IPS-20b (cell line): ENCODE data around the gene RAI1.

ENCODE experiments used
- H3K27ac ChIP-seq: one replicate; pipeline ENCODE4 v1.5.1; 2013; ENCODE audit warnings: low read length
- H3K27me3 ChIP-seq: 2 replicates; pipeline ENCODE4 v1.6.1; 2013; ENCODE audit warnings: mild to moderate bottlenecking, low read length, inconsistent platforms; ENCODE audit not compliant: insufficient read depth
- H3K36me3 ChIP-seq: 2 replicates; pipeline ENCODE4 v1.6.1; 2013; ENCODE audit warnings: low read depth, mild to moderate bottlenecking, inconsistent platforms, low read length, moderate library complexity; ENCODE audit not compliant: insufficient read depth
- H3K4me1 ChIP-seq: 2 replicates; pipeline ENCODE4 v1.6.1; 2013; ENCODE audit warnings: mild to moderate bottlenecking, control low read depth, inconsistent platforms, low read length, moderate library complexity; ENCODE audit not compliant: insufficient read depth
- H3K4me3 ChIP-seq: 2 replicates; pipeline ENCODE4 v1.5.1; 2013; ENCODE audit warnings: mild to moderate bottlenecking, low read length, inconsistent platforms
- H3K9ac ChIP-seq: 2 replicates; pipeline ENCODE4 v1.6.1; 2013; ENCODE audit warnings: low read depth, mild to moderate bottlenecking, inconsistent platforms, low read length, moderate library complexity
- H3K9me3 ChIP-seq: 2 replicates; pipeline ENCODE4 v1.6.1; 2013; ENCODE audit warnings: mild to moderate bottlenecking, low read depth, low read length, inconsistent platforms; ENCODE audit not compliant: insufficient read depth

Gene RAI1

GRCh38 chr17:17840751-17841591, 159.7 kb downstream of the RAI1 start:
- Histone ChIP-seq H3K9ac (peak overlapping the region; percentile 81; the same call in 1 of the 2 replicates), H3K9me3 (no peaks in the 10 kb centered on the region), H3K4me1 (peaks cover 35% of the 10 kb centered on the region; the same call in 1 of the 2 replicates), H3K27ac (peak overlapping the region; percentile 4), H3K36me3 (no peaks in the 10 kb centered on the region), H3K27me3 (no peaks in the 10 kb centered on the region), H3K4me3 (peak overlapping the region; percentile 61; the same call in 1 of the 2 replicates)

GRCh38 chr17:17841601-17842025, 160.4 kb downstream of the RAI1 start:
- no peaks in the 10 kb centered on the region for H3K36me3 ChIP-seq
- H3K9me3 ChIP-seq = no peaks in the 10 kb centered on the region
- no peak overlapping the region for H3K27ac ChIP-seq
- H3K9ac ChIP-seq = no peak overlapping the region; the same call in 1 of the 2 replicates
- no peaks in the 10 kb centered on the region for H3K27me3 ChIP-seq
- H3K4me3 ChIP-seq = no peak overlapping the region
- H3K4me1 ChIP-seq = peaks cover 35% of the 10 kb centered on the region; the same call in 1 of the 2 replicates

- Histone ChIP-seq H3K4me1 (peaks cover 33% of the 10 kb centered on the region; the same call in 1 of the 2 replicates), H3K9me3 (no peaks in the 10 kb centered on the region), H3K27me3 (no peaks in the 10 kb centered on the region), H3K9ac (no peak overlapping the region), H3K27ac (no peak overlapping the region), H3K36me3 (no peaks in the 10 kb centered on the region), H3K4me3 (no peak overlapping the region)
Measured at GRCh38 chr17:17842111-17842876, 161.0 kb downstream of the RAI1 start.

- no peaks in the 10 kb centered on the region for H3K27me3 ChIP-seq
- no peak overlapping the region for H3K27ac ChIP-seq
- no peaks in the 10 kb centered on the region for H3K9me3 ChIP-seq
- no peak overlapping the region for H3K9ac ChIP-seq
- no peaks in the 10 kb centered on the region for H3K36me3 ChIP-seq
- H3K4me1 ChIP-seq = peaks cover 25% of the 10 kb centered on the region; the same call in 1 of the 2 replicates
- H3K4me3 ChIP-seq = no peak overlapping the region
Measured at GRCh38 chr17:17843096-17843495, 161.8 kb downstream of the RAI1 start.

- no peaks in the 10 kb centered on the region for H3K9me3 ChIP-seq
- no peak overlapping the region for H3K4me3 ChIP-seq
- no peaks in the 10 kb centered on the region for H3K27me3 ChIP-seq
- H3K4me1 ChIP-seq = peaks cover 18% of the 10 kb centered on the region; the same call in 1 of the 2 replicates
- H3K27ac ChIP-seq = no peak overlapping the region
- no peak overlapping the region for H3K9ac ChIP-seq
- no peaks in the 10 kb centered on the region for H3K36me3 ChIP-seq
Measured at GRCh38 chr17:17844079-17844478, 162.8 kb downstream of the RAI1 start.

- no peak overlapping the region for H3K9ac ChIP-seq
- H3K27me3 ChIP-seq = no peaks in the 10 kb centered on the region
- H3K4me1 ChIP-seq = peaks cover 14% of the 10 kb centered on the region; the same call in 1 of the 2 replicates
- H3K36me3 ChIP-seq = no peaks in the 10 kb centered on the region
- H3K27ac ChIP-seq = no peak overlapping the region
- H3K9me3 ChIP-seq = no peaks in the 10 kb centered on the region
- H3K4me3 ChIP-seq = no peak overlapping the region
Measured at GRCh38 chr17:17844500-17844899, 163.2 kb downstream of the RAI1 start.

GRCh38 chr17:17845046-17845775, 164.0 kb downstream of the RAI1 start:
- peaks cover 17% of the 10 kb centered on the region for H3K4me1 ChIP-seq
- no peaks in the 10 kb centered on the region for H3K36me3 ChIP-seq
- no peaks in the 10 kb centered on the region for H3K27me3 ChIP-seq
- H3K9ac ChIP-seq = no peak overlapping the region
- H3K9me3 ChIP-seq = no peaks in the 10 kb centered on the region
- H3K4me3 ChIP-seq = no peak overlapping the region
- H3K27ac ChIP-seq = no peak overlapping the region

GRCh38 chr17:17846003-17846402, 164.7 kb downstream of the RAI1 start:
- no peak overlapping the region for H3K27ac ChIP-seq

GRCh38 chr17:17846645-17847044, 165.4 kb downstream of the RAI1 start:
- Histone ChIP-seq H3K27me3 (no peaks in the 10 kb centered on the region), H3K9ac (no peak overlapping the region), H3K4me3 (no peak overlapping the region), H3K4me1 (peaks cover 8% of the 10 kb centered on the region), H3K27ac (no peak overlapping the region), H3K36me3 (no peaks in the 10 kb centered on the region), H3K9me3 (no peaks in the 10 kb centered on the region)

More at GRCh38 chr17:17846003-17846402, 164.7 kb downstream of the RAI1 start:
- H3K4me1 ChIP-seq = peaks cover 13% of the 10 kb centered on the region
- H3K4me3 ChIP-seq = no peak overlapping the region
- H3K36me3 ChIP-seq = no peaks in the 10 kb centered on the region
- H3K9ac ChIP-seq = no peak overlapping the region
- H3K9me3 ChIP-seq = no peaks in the 10 kb centered on the region
- no peaks in the 10 kb centered on the region for H3K27me3 ChIP-seq

GRCh38 chr17:17847118-17847689, 165.9 kb downstream of the RAI1 start:
- H3K9ac ChIP-seq = no peak overlapping the region
- H3K27ac ChIP-seq = no peak overlapping the region
- H3K36me3 ChIP-seq = no peaks in the 10 kb centered on the region
- H3K27me3 ChIP-seq = no peaks in the 10 kb centered on the region
- H3K9me3 ChIP-seq = no peaks in the 10 kb centered on the region
- H3K4me3 ChIP-seq = no peak overlapping the region
- H3K4me1 ChIP-seq = peaks cover 8% of the 10 kb centered on the region

GRCh38 chr17:17847726-17848125, 166.5 kb downstream of the RAI1 start:
- H3K27me3 ChIP-seq = no peaks in the 10 kb centered on the region
- H3K9ac ChIP-seq = no peak overlapping the region
- no peak overlapping the region for H3K27ac ChIP-seq
- no peak overlapping the region for H3K4me3 ChIP-seq
- H3K36me3 ChIP-seq = no peaks in the 10 kb centered on the region
- no peaks in the 10 kb centered on the region for H3K9me3 ChIP-seq
- H3K4me1 ChIP-seq = peaks cover 8% of the 10 kb centered on the region
